KMS-11 (cell line): ENCODE measurements around the gene CACHD1.

Experiments used
- H2AFZ ChIP-seq: fragments of 200-600 bp; sonication (generic); 2 replicates; pipeline ENCODE4 v1.6.1; 2016; ENCODE audit warnings: antibody characterized with exemption, mixed run types, low read depth
- H3K27ac ChIP-seq: fragments of 200-600 bp; sonication (generic); 2 replicates; pipeline ENCODE4 v1.6.1; 2016; ENCODE audit warnings: mild to moderate bottlenecking, mixed run types
- H3K27me3 ChIP-seq: fragments of 200-600 bp; sonication (generic); 2 replicates; pipeline ENCODE4 v1.6.1; 2017; ENCODE audit warnings: mild to moderate bottlenecking, low read depth, mixed run types, moderate library complexity; ENCODE audit not compliant: insufficient read depth
- H3K36me3 ChIP-seq: fragments of 200-600 bp; sonication (generic); 2 replicates; pipeline ENCODE4 v1.6.1; 2017; ENCODE audit warnings: mild to moderate bottlenecking, mixed run types; ENCODE audit not compliant: insufficient read depth
- H3K4me1 ChIP-seq: fragments of 200-600 bp; sonication (generic); 2 replicates; pipeline ENCODE4 v1.6.1; 2016; ENCODE audit warnings: mild to moderate bottlenecking, low read depth, mixed run types; ENCODE audit not compliant: poor library complexity, severe bottlenecking
- H3K4me2 ChIP-seq: fragments of 200-600 bp; sonication (generic); 2 replicates; pipeline ENCODE4 v1.7.0; 2016; ENCODE audit warnings: mild to moderate bottlenecking, mixed run types
- H3K4me3 ChIP-seq: fragments of 200-600 bp; sonication (generic); IDR thresholded peaks from 2 replicates; pipeline ENCODE4 v1.6.1; 2017; ENCODE audit warnings: low read depth, low read length, mixed read lengths; ENCODE audit not compliant: insufficient read depth
- H3K79me2 ChIP-seq: fragments of 200-600 bp; sonication (generic); 2 replicates; pipeline ENCODE4 v1.6.1; 2016; ENCODE audit warnings: low read depth, mixed run types; ENCODE audit not compliant: insufficient read depth
- H3K9ac ChIP-seq: fragments of 200-600 bp; sonication (generic); 2 replicates; pipeline ENCODE4 v1.6.1; 2016; ENCODE audit warnings: mild to moderate bottlenecking, mixed run types
- H4K20me1 ChIP-seq: fragments of 200-600 bp; sonication (generic); 2 replicates; pipeline ENCODE4 v1.6.1; 2016; ENCODE audit warnings: mild to moderate bottlenecking, mixed run types; ENCODE audit not compliant: insufficient read depth
- TF ChIP-seq, protein P1 (sequence below): fragments of 200-600 bp; sonication (generic); conservative IDR thresholded peaks from 2 replicates; pipeline ENCODE4 v1.6.1; 2017; ENCODE audit warnings: low read depth, mild to moderate bottlenecking, antibody characterized with exemption, low read length, moderate library complexity, mixed read lengths

The CACHD1 gene

GRCh38 chr1:64522740-64523139 is 52.8 kb downstream of the CACHD1 start:
- Histone ChIP-seq H3K36me3 (no peaks in the 10 kb centered on the region), H3K4me1 (no peaks in the 10 kb centered on the region), H4K20me1 (no peaks in the 10 kb centered on the region), H3K4me2 (no peak overlapping the region), H3K4me3 (no peak overlapping the region), H3K79me2 (no peaks in the 10 kb centered on the region), H3K27me3 (no peaks in the 10 kb centered on the region), H3K27ac (no peak overlapping the region), H3K9ac (no peak overlapping the region), H2AFZ (no peak overlapping the region)
- TF ChIP-seq, protein P1, sequence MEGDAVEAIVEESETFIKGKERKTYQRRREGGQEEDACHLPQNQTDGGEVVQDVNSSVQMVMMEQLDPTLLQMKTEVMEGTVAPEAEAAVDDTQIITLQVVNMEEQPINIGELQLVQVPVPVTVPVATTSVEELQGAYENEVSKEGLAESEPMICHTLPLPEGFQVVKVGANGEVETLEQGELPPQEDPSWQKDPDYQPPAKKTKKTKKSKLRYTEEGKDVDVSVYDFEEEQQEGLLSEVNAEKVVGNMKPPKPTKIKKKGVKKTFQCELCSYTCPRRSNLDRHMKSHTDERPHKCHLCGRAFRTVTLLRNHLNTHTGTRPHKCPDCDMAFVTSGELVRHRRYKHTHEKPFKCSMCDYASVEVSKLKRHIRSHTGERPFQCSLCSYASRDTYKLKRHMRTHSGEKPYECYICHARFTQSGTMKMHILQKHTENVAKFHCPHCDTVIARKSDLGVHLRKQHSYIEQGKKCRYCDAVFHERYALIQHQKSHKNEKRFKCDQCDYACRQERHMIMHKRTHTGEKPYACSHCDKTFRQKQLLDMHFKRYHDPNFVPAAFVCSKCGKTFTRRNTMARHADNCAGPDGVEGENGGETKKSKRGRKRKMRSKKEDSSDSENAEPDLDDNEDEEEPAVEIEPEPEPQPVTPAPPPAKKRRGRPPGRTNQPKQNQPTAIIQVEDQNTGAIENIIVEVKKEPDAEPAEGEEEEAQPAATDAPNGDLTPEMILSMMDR = no peak

GRCh38 chr1:64523413-64524337 is 53.7 kb downstream of the CACHD1 start:
- Histone ChIP-seq H2AFZ (no peak overlapping the region), H3K4me2 (no peak overlapping the region), H3K79me2 (no peaks in the 10 kb centered on the region), H3K36me3 (no peaks in the 10 kb centered on the region), H3K4me3 (no peak overlapping the region), H3K9ac (no peak overlapping the region), H4K20me1 (no peaks in the 10 kb centered on the region), H3K4me1 (no peaks in the 10 kb centered on the region), H3K27ac (no peak overlapping the region), H3K27me3 (no peaks in the 10 kb centered on the region)
- TF ChIP-seq, protein P1 = no peak

- Histone ChIP-seq H3K27me3 (no peaks in the 10 kb centered on the region), H3K27ac (no peak overlapping the region), H2AFZ (no peak overlapping the region), H4K20me1 (no peaks in the 10 kb centered on the region), H3K79me2 (no peaks in the 10 kb centered on the region), H3K9ac (no peak overlapping the region), H3K36me3 (no peaks in the 10 kb centered on the region), H3K4me1 (no peaks in the 10 kb centered on the region), H3K4me3 (no peak overlapping the region), H3K4me2 (no peak overlapping the region)
- TF ChIP-seq, protein P1 = no peak
These were observed 54.7 kb downstream of the CACHD1 start for GRCh38 chr1:64524614-64525013.

- Histone ChIP-seq H3K9ac (no peak overlapping the region), H3K4me3 (no peak overlapping the region), H3K27ac (no peak overlapping the region), H3K4me1 (no peaks in the 10 kb centered on the region), H4K20me1 (no peaks in the 10 kb centered on the region), H2AFZ (no peak overlapping the region), H3K4me2 (no peak overlapping the region), H3K27me3 (no peaks in the 10 kb centered on the region), H3K36me3 (no peaks in the 10 kb centered on the region), H3K79me2 (no peaks in the 10 kb centered on the region)
- TF ChIP-seq, protein P1 = no peak
These were observed 55.3 kb downstream of the CACHD1 start for GRCh38 chr1:64525116-64525686.
